ENCODE measurements around the gene MOXD1. TPM values are rescaled to one million over a fixed set of nuclear protein-coding genes. Genes with fewer than 3 reads are reported as not detected.

MOXD1 gene
- 20.3 and 22.6 TPM in 2 replicates for total RNA-seq

GRCh38 chr6:132400883-132401617 is at the start of gene MOXD1:
MOXD1 (minus strand) TSS chr6:132401475; CDS start chr6:132401426, 49 bp downstream.
- no peak for DNase-seq (ENCODE audit: low read depth)

GRCh38 chr6:132446855-132447241 is 45.6 kb upstream of the MOXD1 start:
- DNase-seq (ENCODE audit: low read depth) = no peak
- TF ChIP-seq CTCF (IDR thresholded peaks at IDR 0.05; ENCODE audit: insufficient read depth, low read length, poor library complexity, severe bottlenecking) = no peak
- no peak overlapping the region for H3K4me3 ChIP-seq (ENCODE audit: low read depth, low read length)
- H3K27me3 ChIP-seq (ENCODE audit: control insufficient read depth, insufficient read depth, low read length) = no peaks in the 10 kb centered on the region
- H3K36me3 ChIP-seq (ENCODE audit: control insufficient read depth, insufficient read depth, low read length) = no peaks in the 10 kb centered on the region

More at GRCh38 chr6:132400883-132401617, at the start of gene MOXD1:
- Histone ChIP-seq H3K36me3 (ENCODE audit: control insufficient read depth, insufficient read depth, low read length) (no peaks in the 10 kb centered on the region), H3K4me3 (ENCODE audit: low read depth, low read length) (peak within 1 kb of the TSS; percentile 98), H3K27me3 (ENCODE audit: control insufficient read depth, insufficient read depth, low read length) (no peaks in the 10 kb centered on the region)
- no peak for TF ChIP-seq CTCF (IDR thresholded peaks at IDR 0.05; ENCODE audit: insufficient read depth, low read length, poor library complexity, severe bottlenecking)

DNA sequence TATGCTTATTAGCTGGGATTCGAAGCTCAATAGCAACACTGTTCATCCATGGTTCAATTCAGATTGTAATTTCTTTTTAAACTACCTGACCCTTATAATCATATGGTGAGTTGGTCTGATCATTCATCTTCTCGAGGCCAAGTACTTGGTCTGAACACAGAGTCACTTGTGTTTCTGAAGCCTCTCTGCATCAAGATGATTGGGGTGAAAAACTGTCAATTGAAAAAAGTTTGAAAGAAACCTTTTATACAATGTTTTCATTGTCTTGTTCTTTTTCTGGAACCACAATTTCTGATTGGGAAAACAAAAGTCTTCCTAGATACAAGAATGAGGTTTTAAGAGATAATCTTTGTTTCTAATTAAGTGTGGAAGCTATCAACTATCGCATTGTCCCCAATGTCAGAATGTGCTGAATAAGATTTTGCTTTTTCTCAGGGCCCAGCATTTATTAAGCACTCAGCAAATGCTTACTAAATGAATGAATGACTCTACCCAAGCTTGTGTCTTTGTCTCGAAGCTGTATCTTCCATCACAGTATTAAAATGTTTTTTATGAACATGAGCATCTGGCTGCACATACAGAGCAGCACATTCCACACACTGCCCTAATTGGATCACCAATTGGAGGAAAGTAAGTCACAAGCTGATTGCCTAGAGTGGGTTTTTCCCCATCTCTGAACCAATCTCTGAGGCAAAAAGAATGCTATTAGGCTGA is 45.0 kb upstream of the MOXD1 start:
- DNase-seq (ENCODE audit: low read depth) = no peak
- no peaks in the 10 kb centered on the region for H3K27me3 ChIP-seq (ENCODE audit: control insufficient read depth, insufficient read depth, low read length)
- TF ChIP-seq CTCF (IDR thresholded peaks at IDR 0.05; ENCODE audit: insufficient read depth, low read length, poor library complexity, severe bottlenecking) = no peak
- H3K36me3 ChIP-seq (ENCODE audit: control insufficient read depth, insufficient read depth, low read length) = no peaks in the 10 kb centered on the region
- H3K4me3 ChIP-seq (ENCODE audit: low read depth, low read length) = no peak overlapping the region

DNA sequence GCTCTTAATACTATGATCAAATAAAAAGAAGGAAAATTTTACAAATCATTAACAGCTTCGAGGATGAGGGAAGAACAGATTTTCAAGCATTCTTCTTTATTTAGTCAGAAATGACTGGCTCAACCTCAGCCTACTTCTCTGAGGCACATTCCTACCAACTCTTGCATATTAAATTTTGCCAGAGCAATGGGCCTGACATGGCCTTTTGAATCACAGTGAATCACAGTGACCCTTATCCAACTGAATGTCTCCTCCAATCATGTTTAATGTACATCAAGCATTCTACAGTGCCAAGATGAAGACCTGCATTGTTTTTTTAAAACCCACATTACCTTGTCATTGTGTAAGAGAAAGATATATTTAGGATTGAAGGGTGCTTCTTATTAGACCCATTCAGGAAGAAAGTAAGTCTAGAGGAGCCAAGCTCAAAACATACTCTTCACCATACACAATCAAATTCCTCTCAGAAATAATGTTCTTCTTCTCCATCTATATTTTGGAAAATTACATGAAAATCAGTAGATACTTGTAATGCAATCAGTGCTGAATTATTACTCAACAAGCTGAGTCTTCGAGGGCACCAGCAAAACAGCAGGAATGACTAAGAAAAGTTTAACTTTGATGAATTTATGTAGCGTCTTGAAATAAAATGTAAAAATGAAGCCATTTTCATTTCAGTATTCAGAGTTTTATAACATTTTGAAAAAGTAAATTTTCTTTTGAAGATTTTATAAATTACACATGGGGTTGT is 44.1 kb upstream of the MOXD1 start:
- TF ChIP-seq CTCF (IDR thresholded peaks at IDR 0.05; ENCODE audit: insufficient read depth, low read length, poor library complexity, severe bottlenecking) = no peak
- Histone ChIP-seq H3K4me3 (ENCODE audit: low read depth, low read length) (no peak overlapping the region), H3K27me3 (ENCODE audit: control insufficient read depth, insufficient read depth, low read length) (no peaks in the 10 kb centered on the region), H3K36me3 (ENCODE audit: control insufficient read depth, insufficient read depth, low read length) (no peaks in the 10 kb centered on the region)
- DNase-seq (ENCODE audit: low read depth) = peak; percentile 83

GRCh38 chr6:132443206-132443605 is 41.9 kb upstream of the MOXD1 start:
- TF ChIP-seq CTCF (IDR thresholded peaks at IDR 0.05; ENCODE audit: insufficient read depth, low read length, poor library complexity, severe bottlenecking) = no peak
- no peaks in the 10 kb centered on the region for H3K27me3 ChIP-seq (ENCODE audit: control insufficient read depth, insufficient read depth, low read length)
- H3K4me3 ChIP-seq (ENCODE audit: low read depth, low read length) = no peak overlapping the region
- DNase-seq (ENCODE audit: low read depth) = no peak
- no peaks in the 10 kb centered on the region for H3K36me3 ChIP-seq (ENCODE audit: control insufficient read depth, insufficient read depth, low read length)

Data from kidney epithelial cell (primary cell).